NCI-H774 (cell line): ENCODE data around the gene AK2.
"Not testable (repeated sequence)": the region's sequence is repeated elsewhere in the genome, so short reads cannot be mapped to it uniquely, and the experiment has no call there.

Source experiments
- DNase-seq: peaks from one replicate; lab custom pipeline; 2025; lab: John Stamatoyannopoulos, UW

AK2 gene

DNA sequence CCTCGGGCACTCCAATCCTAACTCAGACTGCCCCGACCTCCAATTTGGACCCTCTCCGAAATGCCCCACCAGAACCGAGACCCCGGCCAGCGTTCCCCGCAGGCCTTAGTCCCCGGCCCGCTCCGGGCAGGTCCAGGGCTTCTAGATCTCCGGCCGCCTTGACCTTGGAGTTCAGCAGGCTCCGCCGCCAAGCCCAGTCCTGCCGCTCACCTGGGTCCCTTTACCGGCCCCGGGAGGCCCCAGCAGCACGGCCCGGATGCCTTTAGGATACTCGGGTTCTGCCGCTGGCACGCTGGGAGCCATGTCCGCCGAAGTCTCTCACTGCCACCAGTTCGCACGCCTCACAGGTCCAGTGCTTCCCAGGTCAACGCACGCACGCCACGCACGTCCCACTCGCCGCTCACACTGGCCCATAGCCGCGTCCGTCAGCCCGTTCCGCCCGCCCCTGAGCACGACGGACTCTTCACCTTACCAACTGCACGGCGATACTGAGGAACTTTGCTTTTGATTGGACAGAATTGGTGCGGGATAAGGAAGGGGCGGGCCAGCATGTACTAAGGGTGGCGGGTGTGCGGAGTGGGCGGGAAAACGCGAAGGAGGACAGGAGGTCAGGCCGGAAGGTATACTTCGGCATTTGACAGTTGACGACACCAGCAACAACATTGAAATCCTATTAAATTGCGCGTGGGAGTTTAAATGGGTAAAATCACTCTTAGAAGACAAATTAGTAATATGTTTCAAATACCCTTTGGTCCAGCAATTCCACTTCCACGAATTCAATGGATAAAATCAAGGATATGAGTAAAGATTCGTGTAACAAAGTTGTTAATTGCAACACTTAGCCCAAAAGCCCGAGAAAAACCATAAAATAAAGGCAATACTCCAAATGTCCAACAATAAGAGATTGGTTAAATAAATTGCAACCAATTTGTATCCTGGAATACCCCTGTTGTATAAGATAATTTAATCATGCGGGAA, at the start of gene AK2:
AK2 (minus strand) TSS at position 358 of the 978 bp plus-strand sequence; CDS start at position 303, 55 bp downstream.
- DNase-seq: peak; percentile 100

DNA sequence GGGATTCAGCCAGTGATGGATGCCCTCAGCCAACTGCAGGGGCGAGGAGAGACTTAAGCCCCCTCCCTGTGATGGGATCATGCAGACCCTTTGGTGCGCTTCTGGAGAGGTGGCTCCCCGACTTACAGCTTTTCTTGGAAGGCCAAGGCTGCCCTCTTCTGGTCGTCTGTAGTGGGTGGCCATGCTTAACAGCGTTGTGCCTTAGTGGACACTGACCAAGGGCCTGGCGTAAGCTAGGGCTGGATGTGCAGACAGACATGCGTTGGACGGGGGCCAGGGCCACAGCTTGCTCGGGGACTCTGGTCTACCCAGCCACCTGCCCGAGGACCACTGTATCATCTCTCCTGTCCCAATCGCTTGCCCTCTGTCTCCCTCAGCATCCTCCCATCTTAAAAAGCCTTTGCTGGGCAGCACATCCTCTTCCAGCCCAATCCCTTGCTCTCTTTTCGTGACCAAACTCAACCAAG, 49.7 kb upstream of the AK2 start:
- DNase-seq: peak; percentile 72

DNA sequence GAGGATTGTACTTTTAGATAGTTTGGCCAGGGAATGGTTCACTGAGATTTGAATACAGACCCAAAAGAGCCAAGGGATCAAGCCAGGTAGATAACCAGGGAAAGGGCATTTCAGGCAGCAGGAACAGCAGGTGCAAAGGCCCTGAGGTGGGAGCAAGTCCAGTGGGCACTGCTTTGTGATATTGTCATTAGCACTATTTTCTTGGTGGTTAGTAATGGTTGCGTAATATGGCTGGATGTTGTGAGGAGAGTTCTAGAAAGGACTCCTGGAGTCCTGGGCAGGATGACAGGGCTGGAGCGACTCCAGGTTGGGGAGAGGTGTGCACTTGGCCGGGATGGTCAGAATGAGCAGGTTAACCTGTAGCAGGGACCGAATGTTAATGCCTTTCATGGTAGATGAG, 48.6 kb upstream of the AK2 start:
- no peak for DNase-seq

GRCh38 chr1:33082575-33083108, 46.0 kb upstream of the AK2 start:
- DNase-seq: no peak

DNA sequence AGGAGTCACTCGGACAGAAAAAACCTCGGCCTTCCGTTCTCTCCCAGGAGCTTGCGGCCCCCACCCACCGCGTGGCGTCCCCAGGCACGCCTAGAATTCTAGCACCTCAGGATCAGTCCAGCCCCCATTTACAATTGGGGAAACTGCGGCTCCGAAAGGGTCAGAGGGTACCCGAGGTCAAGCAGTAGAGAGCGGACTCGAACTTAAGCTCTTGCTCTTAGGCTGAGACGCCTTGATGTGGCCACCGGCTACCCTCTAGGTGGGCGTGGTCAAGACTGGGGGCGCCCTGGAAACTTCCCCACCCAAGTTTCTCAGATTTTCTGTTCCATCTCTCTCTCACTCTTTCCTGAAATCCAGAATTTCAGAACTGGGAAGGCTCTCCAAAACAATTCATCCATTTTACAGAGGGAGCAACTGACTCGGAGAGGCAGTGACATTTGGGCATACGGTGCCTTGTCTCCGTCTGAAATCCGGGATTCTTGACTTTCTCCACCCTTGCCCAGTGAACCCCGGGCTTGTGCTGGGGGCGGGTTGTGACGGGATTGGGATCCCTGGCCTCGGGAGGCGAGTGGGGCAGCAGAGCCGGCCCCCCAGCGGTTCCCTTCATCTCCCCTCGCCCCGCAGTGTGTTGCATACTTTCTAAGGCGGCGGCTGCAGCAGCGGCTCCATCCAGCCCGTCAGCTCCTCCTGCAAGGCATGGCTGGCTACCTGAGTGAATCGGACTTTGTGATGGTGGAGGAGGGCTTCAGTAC, 45.0 kb upstream of the AK2 start:
- no peak for DNase-seq

DNA sequence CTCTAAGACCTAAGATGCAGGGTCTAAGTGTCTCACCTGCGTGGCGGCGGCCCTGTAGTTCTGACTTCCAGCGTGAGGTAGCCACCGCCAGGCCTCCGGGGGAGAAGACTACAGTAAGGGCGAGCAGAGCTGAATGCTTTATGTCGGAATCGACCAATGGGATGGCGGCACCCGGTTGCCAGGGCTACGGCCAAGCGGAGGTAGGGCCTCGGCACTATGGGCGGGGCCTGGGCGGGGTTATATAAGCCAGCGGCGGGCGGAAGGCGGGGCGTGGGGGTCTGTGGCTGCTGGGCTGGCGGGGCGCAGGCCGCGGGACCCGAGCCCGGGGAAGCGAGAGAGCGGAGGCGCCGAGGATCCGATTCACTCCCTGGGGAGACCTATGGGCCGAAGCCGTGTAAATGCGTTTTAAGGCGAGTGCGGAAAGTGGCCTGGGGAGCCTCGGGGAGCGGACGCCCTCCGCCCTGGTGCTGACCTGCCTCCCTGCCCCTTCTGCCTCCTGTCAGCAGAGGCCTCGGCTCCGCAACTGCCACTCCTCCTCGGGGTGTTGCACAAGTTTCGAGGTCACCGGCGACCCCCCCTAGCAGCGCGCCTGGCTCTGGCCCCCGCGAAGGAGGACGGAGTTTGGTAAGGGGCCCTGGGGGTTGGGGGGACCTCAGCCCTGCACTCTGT, 44.3 kb upstream of the AK2 start, which contains the start of gene AZIN2:
AZIN2 (plus strand) TSS at position 269 of the 669 bp plus-strand sequence. CDS start 1,097 bp downstream, outside the sequence.
- DNase-seq: peak; percentile 97

DNA sequence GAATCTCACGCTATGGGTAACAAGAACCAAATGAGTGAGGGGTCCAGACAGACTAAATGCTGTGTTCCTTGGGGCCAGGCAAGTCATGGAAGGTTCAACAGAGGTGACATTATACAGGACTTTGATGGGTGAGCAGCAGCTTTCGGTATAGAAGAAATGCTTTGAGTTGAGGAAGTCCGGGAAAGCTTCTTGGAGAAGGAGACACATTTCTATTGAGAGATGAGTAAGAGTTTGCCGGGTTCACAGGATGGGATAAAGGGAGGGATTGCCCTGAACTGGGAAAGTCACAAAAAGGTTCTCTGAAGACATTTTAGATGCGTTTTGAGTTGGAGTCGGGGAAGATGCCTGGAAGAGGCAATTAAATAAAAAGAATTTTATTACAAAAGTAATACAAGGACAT, 43.7 kb upstream of the AK2 start:
- no peak for DNase-seq

DNA sequence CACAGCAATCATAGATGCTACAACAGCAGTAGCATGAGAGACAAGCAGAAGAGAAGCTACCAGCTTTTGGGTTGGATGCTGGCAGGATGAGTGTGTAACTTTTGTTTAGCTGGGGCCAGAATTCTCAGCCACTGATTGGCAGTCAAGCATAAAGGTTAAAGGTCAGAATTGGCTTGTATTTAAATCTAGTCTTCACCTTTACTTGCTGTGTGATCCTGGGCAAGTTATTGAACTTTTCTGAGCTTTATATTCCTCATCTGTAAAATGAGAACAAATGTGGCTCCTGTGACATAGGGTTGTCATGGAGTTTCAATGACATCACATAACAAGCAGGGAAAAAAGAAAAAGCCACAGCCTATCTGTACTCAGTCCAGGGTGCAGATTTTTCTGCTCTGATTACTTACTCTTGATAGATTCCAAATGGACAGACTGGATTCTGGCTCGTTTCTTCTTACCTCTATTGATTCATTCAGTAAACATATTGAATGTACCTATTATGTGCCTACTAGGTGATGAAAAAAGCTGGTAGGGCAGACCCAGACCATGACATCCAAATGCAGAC, 41.4 kb upstream of the AK2 start:
- no peak for DNase-seq

- DNase-seq: no peak
These were observed 37.7 kb upstream of the AK2 start for GRCh38 chr1:33074193-33074945.

DNA sequence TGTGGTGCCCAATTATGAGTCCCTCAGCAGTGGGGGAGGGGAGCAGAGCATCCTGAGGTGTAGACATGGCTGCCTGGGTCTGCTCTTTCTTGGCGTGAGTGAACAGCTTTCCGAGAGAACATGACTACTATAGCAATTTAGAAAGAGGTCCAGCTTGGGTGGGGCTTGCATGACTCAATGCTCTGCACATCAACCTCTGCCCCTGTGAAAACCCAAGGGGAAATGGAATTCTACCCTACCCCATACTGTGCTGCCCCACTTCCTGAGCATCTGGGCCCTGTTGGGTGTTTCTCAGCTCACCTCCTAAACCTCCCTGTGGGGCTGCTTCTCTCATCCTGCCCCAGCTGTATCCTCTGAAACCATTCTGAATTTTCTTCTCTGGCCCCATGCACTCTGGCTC, 36.0 kb upstream of the AK2 start:
- no peak for DNase-seq

DNA sequence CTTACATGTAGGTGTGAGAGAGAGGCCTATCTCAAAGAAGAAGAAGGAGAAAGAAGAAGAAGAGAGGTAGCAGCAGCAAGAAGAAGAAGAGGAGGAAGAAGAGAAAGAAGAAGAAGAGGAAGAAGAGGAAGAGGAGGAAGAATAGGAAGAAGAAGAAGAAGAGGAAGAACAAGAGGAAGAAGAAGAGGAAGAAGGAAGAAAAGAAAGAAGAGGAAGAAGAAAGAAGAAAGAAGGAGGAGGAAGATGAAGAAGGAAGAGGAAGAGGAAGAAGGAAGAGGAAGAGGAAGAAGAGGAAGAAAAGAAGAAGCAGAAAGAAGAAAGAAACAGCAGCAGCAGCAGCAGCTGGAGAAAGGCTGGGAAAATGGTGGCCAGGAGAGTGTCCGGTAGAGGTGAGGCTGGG, 33.9 kb upstream of the AK2 start:
- no peak for DNase-seq

DNA sequence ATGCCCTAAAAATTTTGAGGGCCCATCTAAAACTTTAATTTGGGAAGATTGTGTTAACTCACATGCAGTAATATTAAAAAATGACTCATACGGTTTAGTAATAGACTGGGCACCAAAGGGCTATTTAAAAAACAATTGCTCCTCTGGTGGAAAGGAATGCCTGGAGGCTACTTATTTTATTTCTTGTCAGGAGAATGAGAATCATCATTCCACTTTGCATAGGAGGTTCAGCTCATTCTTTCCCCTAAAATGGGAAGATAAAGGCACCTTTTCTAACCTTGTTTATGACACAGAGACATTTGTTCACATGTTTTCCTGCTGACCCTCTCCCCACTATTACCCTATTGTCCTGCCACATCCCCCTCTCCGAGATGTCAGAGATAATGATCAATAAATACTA, 31.4 kb upstream of the AK2 start:
- not testable (repeated sequence) for DNase-seq

DNA sequence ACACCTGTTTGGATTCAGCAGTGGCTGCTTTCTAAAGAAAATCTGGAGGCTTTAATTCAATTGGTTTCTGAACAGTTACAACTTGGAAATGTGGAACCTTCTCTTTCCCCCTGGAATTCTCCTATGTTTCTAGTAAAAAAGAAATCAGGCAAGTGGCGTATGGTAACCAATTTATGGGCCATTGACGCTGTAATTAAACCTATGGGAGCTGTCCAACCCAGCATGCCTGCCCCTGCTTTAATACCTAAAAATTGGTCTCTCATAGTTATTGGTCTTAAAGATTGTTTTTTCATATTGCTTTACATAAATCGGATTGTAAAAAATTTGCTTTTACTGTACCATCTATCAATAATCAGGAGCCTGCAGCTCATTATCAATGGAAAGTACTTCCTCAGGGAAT, 29.8 kb upstream of the AK2 start:
- DNase-seq: not testable (repeated sequence)

DNA sequence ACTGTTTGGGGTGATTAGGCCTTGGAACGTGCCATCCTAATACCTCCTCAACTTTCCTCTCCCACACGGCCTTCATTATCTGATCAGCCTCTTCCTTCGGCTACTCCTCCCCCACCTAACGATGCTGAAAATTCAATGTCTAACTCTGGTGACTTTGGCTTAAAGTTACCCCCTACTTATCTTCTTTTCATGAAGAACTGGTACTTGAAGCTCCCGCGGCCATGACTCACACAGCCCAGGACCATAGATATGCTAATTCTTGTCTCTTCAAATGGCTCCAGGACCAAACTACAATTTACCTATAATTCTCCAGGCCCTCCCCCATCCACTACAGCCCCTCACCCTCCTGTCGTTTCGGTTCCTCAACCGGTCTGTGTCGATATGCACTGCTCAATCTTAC, 28.6 kb upstream of the AK2 start:
- DNase-seq: no peak

GRCh38 chr1:33064284-33064683, 27.6 kb upstream of the AK2 start:
- DNase-seq: not testable (repeated sequence)

GRCh38 chr1:33061834-33062233, 25.2 kb upstream of the AK2 start:
- no peak for DNase-seq

DNA sequence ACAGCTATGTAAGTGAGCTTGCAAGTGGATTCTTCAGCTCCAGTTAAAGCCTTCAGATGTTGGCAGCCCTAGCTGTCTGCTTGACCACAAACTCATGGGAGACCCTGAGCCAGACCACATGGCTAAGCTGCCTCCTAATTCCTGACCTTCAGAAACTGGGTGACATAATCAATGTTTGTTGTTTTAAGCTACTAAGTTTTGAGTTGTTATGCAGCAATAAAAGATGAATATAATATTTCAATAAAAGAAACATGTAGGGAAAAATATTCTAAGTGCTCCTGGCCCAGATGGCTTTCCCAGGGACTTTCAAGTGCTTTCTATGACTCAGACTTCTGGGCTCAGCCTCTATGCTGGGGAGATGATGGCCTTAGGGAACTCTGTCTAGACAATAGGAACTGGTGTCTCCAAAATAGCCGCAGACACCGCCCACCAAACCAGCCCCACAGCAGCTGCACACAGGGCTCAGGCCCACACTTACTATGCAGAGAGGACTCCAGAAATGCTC, 23.9 kb upstream of the AK2 start:
- DNase-seq: no peak

DNA sequence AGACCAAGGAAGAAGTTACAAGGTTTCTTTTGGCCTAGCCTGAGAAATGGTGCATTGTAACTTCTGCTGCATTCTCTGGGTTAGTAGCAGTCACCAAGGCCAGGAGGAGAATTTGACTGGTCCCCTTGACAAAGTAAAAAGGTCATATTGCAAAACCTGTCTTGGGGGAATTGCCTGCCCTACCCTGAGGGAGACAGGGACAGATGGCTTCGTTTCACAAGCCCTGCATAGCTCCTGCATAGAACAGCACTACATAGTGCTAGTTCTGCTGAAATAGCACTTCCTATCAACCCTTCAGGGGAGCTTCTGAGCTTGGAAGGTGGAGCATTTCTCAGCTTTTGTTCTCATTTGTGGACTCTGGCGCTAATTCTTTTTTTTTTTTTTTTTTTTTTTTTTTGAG, 20.4 kb upstream of the AK2 start:
- DNase-seq: no peak

DNA sequence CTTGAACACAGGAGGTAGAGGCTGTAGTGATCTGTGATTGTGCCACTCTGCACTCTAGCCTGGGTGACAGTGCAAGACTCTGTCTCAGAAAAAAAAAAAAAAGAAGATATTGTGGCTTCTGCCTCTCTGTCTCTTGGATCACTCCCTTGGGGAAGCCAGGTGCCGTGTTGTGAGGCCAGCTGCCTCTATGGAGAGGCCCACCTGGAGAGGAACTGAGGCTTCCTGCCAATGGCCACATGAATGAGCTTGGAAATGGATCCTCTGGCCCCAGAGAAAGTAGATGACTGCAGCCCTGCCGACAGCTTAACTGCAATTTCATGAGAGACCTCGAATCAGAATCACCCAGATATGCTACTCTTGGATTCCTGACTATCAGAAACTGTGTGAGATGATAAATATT, 19.7 kb upstream of the AK2 start:
- DNase-seq: no peak

- DNase-seq: peak; percentile 76
These were observed 18.7 kb upstream of the AK2 start for GRCh38 chr1:33055210-33056008.
